Retinal pigment epithelial cell (primary cell): Measurements from ENCODE around the gene NTRK3.

ENCODE experiments used
- DNase-seq: peaks from one replicate; pipeline ENCODE4 v3.0.0-alpha.2; 2010; ENCODE audit warnings: low read depth
- H3K4me3 ChIP-seq: 2 replicates; pipeline ENCODE4 v1.5.1; 2011; ENCODE audit warnings: mild to moderate bottlenecking, low read length, control low read depth, moderate library complexity
- CTCF ChIP-seq: conservative IDR thresholded peaks from 2 replicates; pipeline ENCODE4 v1.5.1; 2011; ENCODE audit warnings: low read depth, low read length, control low read depth, inconsistent platforms

Gene NTRK3

GRCh38 chr15:88003541-88004327, 252.8 kb downstream of the NTRK3 start:
- H3K4me3 ChIP-seq: no peak overlapping the region
- no peak for DNase-seq
- no peak for TF ChIP-seq CTCF

- no peak overlapping the region for H3K4me3 ChIP-seq
- no peak for TF ChIP-seq CTCF
- no peak for DNase-seq
Observed at GRCh38 chr15:88002706-88003105, 253.8 kb downstream of the NTRK3 start.

- no peak overlapping the region for H3K4me3 ChIP-seq
- no peak for TF ChIP-seq CTCF
- no peak for DNase-seq
Observed at GRCh38 chr15:87998630-87999029, 257.9 kb downstream of the NTRK3 start.

GRCh38 chr15:87986776-87987175, 269.8 kb downstream of the NTRK3 start:
- no peak for TF ChIP-seq CTCF
- no peak overlapping the region for H3K4me3 ChIP-seq
- no peak for DNase-seq

GRCh38 chr15:87985451-87985850, 271.1 kb downstream of the NTRK3 start:
- DNase-seq: no peak
- TF ChIP-seq CTCF: no peak
- no peak overlapping the region for H3K4me3 ChIP-seq

- no peak for DNase-seq
- no peak overlapping the region for H3K4me3 ChIP-seq
- TF ChIP-seq CTCF: no peak
Observed at GRCh38 chr15:87981969-87982368, 274.6 kb downstream of the NTRK3 start.

- no peak for DNase-seq
- no peak for TF ChIP-seq CTCF
- no peak overlapping the region for H3K4me3 ChIP-seq
Observed at GRCh38 chr15:87977907-87978306, 278.6 kb downstream of the NTRK3 start.
